ENCODE measurements around the gene EML6. TPM values are rescaled to one million over a fixed set of nuclear protein-coding genes. Genes with fewer than 3 reads are reported as not detected.

The EML6 gene
- total and polyA plus RNA-seq, 10 of the 15 experiments (the other 5 are each of a cell fraction or from before 2014, with no cell fraction given) = 0.09 to 0.67 (median 0.21) TPM

DNA sequence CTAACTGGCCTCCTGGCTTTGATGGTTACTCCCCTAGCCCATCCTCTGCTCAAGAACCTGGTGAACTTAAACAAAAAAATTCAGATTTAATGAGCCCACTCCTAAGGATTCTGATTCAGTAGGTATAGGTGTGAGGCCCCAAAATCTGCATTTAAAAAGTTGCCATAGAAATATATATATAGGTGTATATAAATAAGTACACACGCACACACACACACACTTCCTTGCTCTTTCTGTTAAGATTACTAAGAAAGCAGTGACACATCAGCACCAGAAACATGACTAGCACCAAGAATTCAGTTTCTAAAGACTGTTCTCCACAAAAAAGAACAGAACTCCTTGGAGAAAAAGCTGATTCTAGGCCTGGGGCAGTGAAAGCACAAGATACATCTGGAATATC lies 17.8 kb downstream of the EML6 start:
- intact Hi-C loops (cut with micrococcal nuclease; ENCODE audit: unreplicated experiment) = no loop called here
- no peaks in the 10 kb centered on the region for H3K9me3 ChIP-seq (replicated peaks; ENCODE audit: control insufficient read depth, insufficient read depth, low read length)
- H3K9ac ChIP-seq (ENCODE audit: control insufficient read depth, insufficient read depth, low read length) = no peak overlapping the region
- H3K4me1 ChIP-seq (ENCODE audit: control insufficient read depth, insufficient read depth, low read length) = no peaks in the 10 kb centered on the region
- FAIRE-seq (no peak), DNase-seq (ENCODE audit: low read depth, low spot score) (no peak), ATAC-seq (no peak)
- H4K20me1 ChIP-seq (ENCODE audit: control insufficient read depth, insufficient read depth) = no peaks in the 10 kb centered on the region
- POLR2A ChIA-PET = no interaction called here
- H3K27ac ChIP-seq (ENCODE audit: control insufficient read depth, insufficient read depth) = no peak overlapping the region
- H3K36me3 ChIP-seq (ENCODE audit: control insufficient read depth in 2 of 2, insufficient read depth in 2 of 2, low read length in 1 of 2) = no peaks in the 10 kb centered on the region
- H2AFZ ChIP-seq (ENCODE audit: control insufficient read depth, low read depth, low read length) = no peak overlapping the region
- H3K79me2 ChIP-seq (ENCODE audit: control insufficient read depth, insufficient read depth, low read length) = no peaks in the 10 kb centered on the region
- H3K27me3 ChIP-seq (replicated peaks in 1 of 2; ENCODE audit: control insufficient read depth in 2 of 2, insufficient read depth in 2 of 2, low read length in 1 of 2) = peaks cover 5 to 6% of the 10 kb centered on the region in 2 experiments
- H3K4me2 ChIP-seq (ENCODE audit: control insufficient read depth, insufficient read depth) = no peak overlapping the region
- BruUV-seq (replicated peaks) = no TSS peak
- TF ChIP-seq, protein P1, sequence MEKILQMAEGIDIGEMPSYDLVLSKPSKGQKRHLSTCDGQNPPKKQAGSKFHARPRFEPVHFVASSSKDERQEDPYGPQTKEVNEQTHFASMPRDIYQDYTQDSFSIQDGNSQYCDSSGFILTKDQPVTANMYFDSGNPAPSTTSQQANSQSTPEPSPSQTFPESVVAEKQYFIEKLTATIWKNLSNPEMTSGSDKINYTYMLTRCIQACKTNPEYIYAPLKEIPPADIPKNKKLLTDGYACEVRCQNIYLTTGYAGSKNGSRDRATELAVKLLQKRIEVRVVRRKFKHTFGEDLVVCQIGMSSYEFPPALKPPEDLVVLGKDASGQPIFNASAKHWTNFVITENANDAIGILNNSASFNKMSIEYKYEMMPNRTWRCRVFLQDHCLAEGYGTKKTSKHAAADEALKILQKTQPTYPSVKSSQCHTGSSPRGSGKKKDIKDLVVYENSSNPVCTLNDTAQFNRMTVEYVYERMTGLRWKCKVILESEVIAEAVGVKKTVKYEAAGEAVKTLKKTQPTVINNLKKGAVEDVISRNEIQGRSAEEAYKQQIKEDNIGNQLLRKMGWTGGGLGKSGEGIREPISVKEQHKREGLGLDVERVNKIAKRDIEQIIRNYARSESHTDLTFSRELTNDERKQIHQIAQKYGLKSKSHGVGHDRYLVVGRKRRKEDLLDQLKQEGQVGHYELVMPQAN (conservative IDR thresholded peaks at IDR 0.05) = no peak
- TF ChIP-seq ZNF207 (IDR thresholded peaks at IDR 0.05; ENCODE audit: borderline replicate concordance) (no peak), YY1 (IDR thresholded peaks at IDR 0.05; ENCODE audit: low read depth, low read length) (no peak), NFXL1 (IDR thresholded peaks at IDR 0.05; ENCODE audit: borderline replicate concordance) (no peak), SMAD5 (IDR thresholded peaks at IDR 0.05; ENCODE audit: low read depth) (no peak), TAF1 (IDR thresholded peaks at IDR 0.05; ENCODE audit: borderline replicate concordance, low read depth, low read length) (no peak), JUND (IDR thresholded peaks at IDR 0.05; ENCODE audit: low read depth, low read length) (no peak), MXI1 (IDR thresholded peaks at IDR 0.05; ENCODE audit: low read depth, low read length) (no peak), BHLHE40 (IDR thresholded peaks at IDR 0.05; ENCODE audit: borderline replicate concordance in 1 of 2, low read depth in 2 of 2, low read length in 1 of 2) (no peak), ZZZ3 (IDR thresholded peaks at IDR 0.05; ENCODE audit: control insufficient read depth, insufficient read length, low read depth) (no peak), TCF7 (IDR thresholded peaks at IDR 0.05; ENCODE audit: borderline replicate concordance) (no peak), ETV6 (conservative IDR thresholded peaks at IDR 0.05 in 1 of 2, IDR thresholded peaks at IDR 0.05 in 1 of 2; ENCODE audit: borderline replicate concordance in 1 of 2, low read depth in 1 of 2) (no peak), SMARCA5 (IDR thresholded peaks at IDR 0.05) (no peak), GABPA (IDR thresholded peaks at IDR 0.05; ENCODE audit: low read depth) (no peak)
- TF ChIP-seq, protein P2, sequence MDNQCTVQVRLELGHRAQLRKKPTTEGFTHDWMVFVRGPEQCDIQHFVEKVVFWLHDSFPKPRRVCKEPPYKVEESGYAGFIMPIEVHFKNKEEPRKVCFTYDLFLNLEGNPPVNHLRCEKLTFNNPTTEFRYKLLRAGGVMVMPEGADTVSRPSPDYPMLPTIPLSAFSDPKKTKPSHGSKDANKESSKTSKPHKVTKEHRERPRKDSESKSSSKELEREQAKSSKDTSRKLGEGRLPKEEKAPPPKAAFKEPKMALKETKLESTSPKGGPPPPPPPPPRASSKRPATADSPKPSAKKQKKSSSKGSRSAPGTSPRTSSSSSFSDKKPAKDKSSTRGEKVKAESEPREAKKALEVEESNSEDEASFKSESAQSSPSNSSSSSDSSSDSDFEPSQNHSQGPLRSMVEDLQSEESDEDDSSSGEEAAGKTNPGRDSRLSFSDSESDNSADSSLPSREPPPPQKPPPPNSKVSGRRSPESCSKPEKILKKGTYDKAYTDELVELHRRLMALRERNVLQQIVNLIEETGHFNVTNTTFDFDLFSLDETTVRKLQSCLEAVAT (IDR thresholded peaks at IDR 0.05) = no peak
- TF ChIP-seq, protein P3, sequence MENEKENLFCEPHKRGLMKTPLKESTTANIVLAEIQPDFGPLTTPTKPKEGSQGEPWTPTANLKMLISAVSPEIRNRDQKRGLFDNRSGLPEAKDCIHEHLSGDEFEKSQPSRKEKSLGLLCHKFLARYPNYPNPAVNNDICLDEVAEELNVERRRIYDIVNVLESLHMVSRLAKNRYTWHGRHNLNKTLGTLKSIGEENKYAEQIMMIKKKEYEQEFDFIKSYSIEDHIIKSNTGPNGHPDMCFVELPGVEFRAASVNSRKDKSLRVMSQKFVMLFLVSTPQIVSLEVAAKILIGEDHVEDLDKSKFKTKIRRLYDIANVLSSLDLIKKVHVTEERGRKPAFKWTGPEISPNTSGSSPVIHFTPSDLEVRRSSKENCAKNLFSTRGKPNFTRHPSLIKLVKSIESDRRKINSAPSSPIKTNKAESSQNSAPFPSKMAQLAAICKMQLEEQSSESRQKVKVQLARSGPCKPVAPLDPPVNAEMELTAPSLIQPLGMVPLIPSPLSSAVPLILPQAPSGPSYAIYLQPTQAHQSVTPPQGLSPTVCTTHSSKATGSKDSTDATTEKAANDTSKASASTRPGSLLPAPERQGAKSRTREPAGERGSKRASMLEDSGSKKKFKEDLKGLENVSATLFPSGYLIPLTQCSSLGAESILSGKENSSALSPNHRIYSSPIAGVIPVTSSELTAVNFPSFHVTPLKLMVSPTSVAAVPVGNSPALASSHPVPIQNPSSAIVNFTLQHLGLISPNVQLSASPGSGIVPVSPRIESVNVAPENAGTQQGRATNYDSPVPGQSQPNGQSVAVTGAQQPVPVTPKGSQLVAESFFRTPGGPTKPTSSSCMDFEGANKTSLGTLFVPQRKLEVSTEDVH (IDR thresholded peaks at IDR 0.05; ENCODE audit: low read depth, partially characterized antibody) = no peak
- RAD21 ChIA-PET (ENCODE audit: unreplicated experiment) = no interaction called here
- in situ Hi-C loops (cut with MboI) = no loop called here
- CTCF ChIA-PET = interaction anchor here (0.8 to 1.7 kb wide), 2 partner anchors 31 to 434 kb away, joined by 3 to 4 read pairs; no protein-coding TSS in a partner anchor
- no peak overlapping the region for H3K4me3 ChIP-seq
- SMC1A ChIA-PET (ENCODE audit: uncharacterized antibody, unreplicated experiment) = no interaction called here
- 4% methylated on average over 1 of the region's 1 CpG for WGBS (ENCODE audit: insufficient coverage, insufficient replicate concordance, low lambda C conversion rate, missing lambda C conversion rate)

All from GM12878 (cell line).